NCI-H1092 (cell line): Measurements from ENCODE around the gene AGAP1.
"Not testable (repeated sequence)": the region's sequence is repeated elsewhere in the genome, so short reads cannot be mapped to it uniquely, and the experiment has no call there.

Experiments used
- DNase-seq: peaks from one replicate; lab custom pipeline; 2025; lab: John Stamatoyannopoulos, UW

Gene AGAP1

DNA sequence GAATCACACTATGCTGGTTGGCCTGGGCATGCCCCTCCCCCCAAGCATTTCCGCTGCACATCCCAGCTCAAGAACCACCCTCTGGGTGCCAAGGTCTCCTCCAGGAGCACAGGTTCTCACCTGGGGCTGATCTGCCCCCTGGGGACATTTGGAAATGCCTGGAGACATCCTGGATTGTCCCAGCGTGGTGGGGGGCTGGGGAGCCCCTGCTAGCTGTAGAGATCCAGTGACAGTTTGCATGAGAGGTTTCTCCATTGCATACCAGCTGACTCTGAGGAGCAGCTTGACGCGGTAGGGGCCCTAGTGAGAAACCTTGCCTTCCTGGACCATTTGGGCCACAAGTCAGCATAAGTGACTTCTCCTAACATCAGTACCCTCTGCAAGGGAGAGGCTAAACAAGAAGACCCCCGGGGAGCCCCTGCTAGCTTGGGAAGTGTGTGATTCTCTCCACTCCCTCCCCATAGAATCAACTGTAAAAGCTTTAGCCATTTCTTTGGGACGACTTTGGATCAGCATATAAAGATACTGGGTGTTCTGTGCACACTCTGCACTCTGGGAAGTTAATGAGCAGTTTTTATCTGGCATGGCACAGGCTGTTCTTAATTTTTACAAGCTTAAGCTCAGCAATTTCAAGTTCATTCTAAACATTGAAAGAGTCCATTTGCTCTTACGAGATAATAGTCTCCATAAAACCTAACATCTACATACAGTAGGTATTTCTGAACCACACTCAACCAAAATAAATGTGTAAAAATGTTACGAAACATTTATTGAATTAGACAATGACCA is 580.2 kb downstream of the AGAP1 start:
- no peak for DNase-seq

DNA sequence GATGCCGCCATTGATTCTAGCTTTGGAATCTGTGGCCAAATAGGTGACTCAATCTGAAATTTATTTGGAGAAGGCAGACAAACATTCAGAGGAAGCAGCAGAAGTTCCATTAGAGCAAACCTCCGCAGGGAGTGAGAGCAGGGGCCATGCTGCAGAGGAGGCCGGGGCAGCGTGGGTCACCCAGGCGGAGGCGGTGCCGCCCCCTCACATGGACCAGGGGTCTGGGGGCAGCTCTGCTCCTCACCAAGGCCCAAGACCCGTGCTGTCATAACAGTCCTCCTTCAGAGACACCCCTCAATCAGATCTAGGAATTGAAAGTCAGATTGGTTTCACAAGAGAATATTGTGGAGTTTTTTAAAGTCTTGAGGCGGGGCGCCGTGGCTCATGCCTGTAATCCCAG is 582.0 kb downstream of the AGAP1 start:
- DNase-seq, result no peak

GRCh38 chr2:236078297-236079255 is 584.7 kb downstream of the AGAP1 start:
- DNase-seq, result no peak

GRCh38 chr2:236080412-236080811 is 586.6 kb downstream of the AGAP1 start:
- DNase-seq, result no peak

DNA sequence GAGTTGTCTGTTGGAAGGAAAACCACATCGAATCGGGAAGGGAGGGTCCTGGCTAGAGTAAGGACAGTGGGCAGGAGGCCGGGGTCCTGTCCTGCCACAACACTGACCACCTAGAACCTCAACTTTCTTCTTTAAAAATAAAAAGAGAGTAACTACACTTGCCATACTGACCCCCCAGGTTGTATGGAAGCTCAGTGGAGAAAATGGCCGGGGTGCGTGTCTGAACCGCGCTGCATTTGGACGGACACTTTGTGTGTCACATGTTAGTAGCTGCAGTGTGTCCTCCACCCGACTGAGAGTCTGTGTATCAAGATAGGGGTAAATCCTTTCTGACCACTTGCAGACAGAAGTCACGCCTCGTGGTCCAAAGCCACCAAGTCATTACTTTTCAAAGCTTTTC is 587.3 kb downstream of the AGAP1 start:
- DNase-seq, result no peak

GRCh38 chr2:236082061-236082460 is 588.2 kb downstream of the AGAP1 start:
- no peak for DNase-seq

- DNase-seq, result no peak
These were observed 590.1 kb downstream of the AGAP1 start for GRCh38 chr2:236083934-236084333.

- DNase-seq, result no peak
These were observed 591.4 kb downstream of the AGAP1 start for GRCh38 chr2:236085211-236085610.

- DNase-seq, result no peak
These were observed 591.8 kb downstream of the AGAP1 start for GRCh38 chr2:236085647-236086046.

- DNase-seq, result no peak
These were observed 592.6 kb downstream of the AGAP1 start for GRCh38 chr2:236086403-236086970.

- no peak for DNase-seq
These were observed 593.2 kb downstream of the AGAP1 start for GRCh38 chr2:236086971-236087465.

- no peak for DNase-seq
These were observed 594.7 kb downstream of the AGAP1 start for GRCh38 chr2:236088368-236089057.

DNA sequence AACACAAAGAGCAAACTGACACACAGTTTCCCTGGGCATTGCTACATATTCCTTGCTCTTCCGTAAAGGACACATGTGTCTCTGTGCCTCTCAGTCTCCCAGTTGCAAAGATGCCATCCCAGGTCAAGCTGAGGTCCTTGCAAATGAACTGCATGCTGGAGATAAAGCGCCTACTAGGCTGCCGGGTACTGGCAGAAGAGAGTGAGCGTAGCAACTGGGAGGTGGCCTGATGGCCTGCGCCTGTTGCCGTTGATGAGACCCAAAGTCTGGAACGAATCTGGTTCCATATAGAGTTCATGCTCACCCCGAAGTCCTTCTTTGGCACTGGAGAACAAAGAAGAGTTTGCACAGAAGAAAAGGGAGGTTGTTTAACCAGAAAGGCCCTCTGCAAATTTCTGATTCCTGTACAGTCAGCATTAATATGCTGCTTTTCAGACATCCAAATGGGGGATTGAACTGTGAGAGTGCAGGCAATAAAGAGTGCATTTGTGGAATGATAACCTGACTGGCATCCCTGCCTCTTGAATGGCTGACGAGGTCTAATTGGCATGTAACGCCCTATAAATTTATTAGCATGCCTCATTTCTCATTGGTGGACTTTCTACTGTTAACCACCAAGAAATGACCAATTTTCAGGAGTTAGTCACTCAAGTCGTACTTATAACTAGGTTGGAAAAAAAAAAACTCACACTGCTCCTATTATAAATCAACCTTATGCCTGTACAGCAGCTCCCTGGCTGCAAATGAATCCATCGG is 595.6 kb downstream of the AGAP1 start:
- DNase-seq, result no peak

DNA sequence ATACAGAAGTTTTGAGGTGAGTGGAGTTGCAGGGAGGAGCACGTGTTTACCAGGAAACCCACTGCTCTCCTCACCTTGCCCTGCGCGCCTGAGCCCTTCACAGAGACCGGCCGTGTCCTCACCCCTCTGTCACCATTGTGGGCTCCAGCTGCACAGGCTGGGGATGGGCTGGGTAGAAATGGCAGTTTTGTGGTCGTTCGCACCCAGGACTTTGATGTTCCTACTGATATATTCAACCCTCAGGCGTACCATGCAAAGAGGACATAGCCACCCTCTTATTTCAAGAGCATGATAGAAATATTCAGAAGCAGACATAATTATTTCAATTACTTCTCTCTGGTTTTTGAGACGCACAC is 596.2 kb downstream of the AGAP1 start:
- no peak for DNase-seq

DNA sequence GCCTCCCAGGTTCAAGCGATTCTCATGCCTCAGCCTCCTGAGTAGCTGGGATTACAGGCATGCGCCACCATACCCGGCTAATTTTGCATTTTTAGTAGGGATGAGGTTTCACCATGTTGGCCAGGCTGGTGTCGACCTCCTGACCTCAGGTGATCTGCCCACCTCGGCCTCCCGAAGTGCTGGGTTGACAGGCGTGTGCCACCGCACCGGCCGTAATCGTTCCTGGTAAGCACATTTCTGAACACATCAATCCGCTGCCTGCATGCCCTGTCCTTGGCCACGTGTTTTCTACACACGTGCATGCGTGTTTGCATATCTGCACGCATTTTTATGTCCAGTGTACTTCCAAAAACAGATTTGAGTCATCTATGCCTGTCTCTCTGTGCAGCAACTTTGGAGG is 597.0 kb downstream of the AGAP1 start:
- not testable (repeated sequence) for DNase-seq

- DNase-seq, result no peak
These were observed 598.9 kb downstream of the AGAP1 start for GRCh38 chr2:236092714-236093113.

DNA sequence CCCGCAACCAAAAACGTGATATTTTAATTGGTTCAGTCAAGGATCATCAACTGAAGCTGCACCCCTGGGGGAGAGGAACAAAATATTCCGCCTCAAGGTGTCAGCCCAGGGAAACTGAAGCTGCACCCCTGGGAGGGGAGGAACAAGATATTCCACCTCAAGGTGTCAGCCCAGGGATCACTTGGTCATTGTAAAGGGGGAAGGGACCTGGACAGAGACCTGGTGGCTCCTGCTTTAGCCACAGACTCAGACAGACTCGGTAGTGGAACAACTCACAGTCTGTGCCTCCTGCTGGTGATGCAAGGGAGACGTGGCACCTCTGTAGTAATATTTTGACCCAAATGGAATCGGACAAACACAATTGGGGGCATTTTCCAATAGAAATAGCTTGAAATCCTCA is 599.3 kb downstream of the AGAP1 start:
- DNase-seq, result no peak

DNA sequence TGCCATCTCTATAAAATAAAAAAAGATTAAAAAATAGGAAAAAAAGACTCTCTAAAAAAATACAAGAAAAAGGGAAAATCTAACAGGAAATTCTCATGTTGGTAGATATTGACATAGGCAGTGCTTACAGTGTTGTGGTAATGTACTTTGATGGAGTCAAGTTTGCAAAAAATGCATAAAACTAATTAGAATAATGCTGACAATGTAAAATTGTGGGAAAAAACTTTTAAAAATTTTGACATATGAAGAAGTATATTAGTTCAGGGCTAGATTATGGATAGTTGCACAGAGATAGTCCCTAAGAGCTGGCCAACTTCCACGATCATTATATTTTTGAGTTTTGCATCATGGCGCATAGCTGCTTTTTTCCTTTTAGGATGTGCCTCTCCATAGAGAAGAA is 601.7 kb downstream of the AGAP1 start:
- no peak for DNase-seq

GRCh38 chr2:236101311-236101950 is 607.6 kb downstream of the AGAP1 start:
- no peak for DNase-seq

GRCh38 chr2:236102971-236103370 is 609.1 kb downstream of the AGAP1 start:
- no peak for DNase-seq

DNA sequence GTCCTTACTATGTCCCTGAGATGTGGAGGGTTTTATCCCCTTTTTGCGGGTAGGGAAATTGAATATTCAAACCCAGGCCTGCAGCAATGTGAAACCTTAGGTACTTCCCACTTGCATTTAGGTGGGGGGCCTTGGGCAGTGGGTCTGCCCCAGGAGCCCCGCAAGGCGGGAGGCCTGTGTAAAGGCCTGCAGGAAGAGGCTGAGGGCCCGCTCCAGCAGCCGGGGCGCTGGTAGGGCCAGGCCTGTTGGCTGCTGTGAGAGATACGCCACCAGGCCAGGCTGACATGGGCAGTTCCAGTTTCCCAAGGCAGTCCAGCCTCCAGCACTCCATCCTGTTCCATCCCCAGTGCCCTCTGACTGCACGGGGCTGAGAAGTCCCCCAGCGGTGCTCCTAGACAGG is 610.1 kb downstream of the AGAP1 start:
- DNase-seq, result no peak
